ENCODE data around the gene DGKD. TPM values are rescaled to one million over a fixed set of nuclear protein-coding genes. Genes with fewer than 3 reads are reported as not detected.
A peak's percentile ranks its signal among the peaks of the same experiment; 100 is the strongest.

DGKD gene
- total RNA-seq, 1 donor from 2014 or later: 72.5 TPM

GRCh38 chr2:233361297-233361696 is 7.0 kb downstream of the DGKD start:
- Mint-ChIP-seq H3K27me3 (peaks cover 20% of the 10 kb centered on the region), H3K36me3 (peaks cover 26% of the 10 kb centered on the region), H3K4me3 (no peak overlapping the region), H3K9me3 (peaks cover 4% of the 10 kb centered on the region), H3K27ac (peak overlapping the region; percentile 52), H3K4me1 (ENCODE audit: unreplicated experiment) (peaks cover 17% of the 10 kb centered on the region)
- DNase-seq (ENCODE audit: extremely low spot score, unreplicated experiment): no peak
- no peak for TF ChIP-seq CTCF (conservative IDR thresholded peaks at IDR 0.05)

GRCh38 chr2:233362742-233363141 is 8.4 kb downstream of the DGKD start:
- TF ChIP-seq CTCF (conservative IDR thresholded peaks at IDR 0.05): no peak
- Mint-ChIP-seq H3K4me1 (ENCODE audit: unreplicated experiment) (peaks cover 8% of the 10 kb centered on the region), H3K27ac (no peak overlapping the region), H3K36me3 (peaks cover 27% of the 10 kb centered on the region), H3K4me3 (no peak overlapping the region), H3K27me3 (peaks cover 14% of the 10 kb centered on the region), H3K9me3 (peaks cover 4% of the 10 kb centered on the region)
- no peak for DNase-seq (ENCODE audit: extremely low spot score, unreplicated experiment)

GRCh38 chr2:233363744-233364235 is 9.5 kb downstream of the DGKD start:
- peaks cover 6% of the 10 kb centered on the region for H3K4me1 Mint-ChIP-seq (ENCODE audit: unreplicated experiment)

GRCh38 chr2:233365861-233366520 is 11.7 kb downstream of the DGKD start:
- Mint-ChIP-seq H3K27me3 (no peaks in the 10 kb centered on the region), H3K4me1 (ENCODE audit: unreplicated experiment) (peaks cover 9% of the 10 kb centered on the region), H3K9me3 (peaks cover 4% of the 10 kb centered on the region), H3K27ac (no peak overlapping the region), H3K36me3 (peaks cover 16% of the 10 kb centered on the region), H3K4me3 (no peak overlapping the region)
- no peak for TF ChIP-seq CTCF (conservative IDR thresholded peaks at IDR 0.05)
- no peak for DNase-seq (ENCODE audit: extremely low spot score, unreplicated experiment)

More at GRCh38 chr2:233363744-233364235, 9.5 kb downstream of the DGKD start:
- Mint-ChIP-seq H3K27me3 (peaks cover 8% of the 10 kb centered on the region), H3K4me3 (no peak overlapping the region), H3K36me3 (peaks cover 21% of the 10 kb centered on the region), H3K9me3 (peaks cover 4% of the 10 kb centered on the region), H3K27ac (no peak overlapping the region)
- no peak for DNase-seq (ENCODE audit: extremely low spot score, unreplicated experiment)
- no peak for TF ChIP-seq CTCF (conservative IDR thresholded peaks at IDR 0.05)

- no peak overlapping the region for H3K27ac Mint-ChIP-seq
- no peak for TF ChIP-seq CTCF (conservative IDR thresholded peaks at IDR 0.05)
- H3K4me1 Mint-ChIP-seq (ENCODE audit: unreplicated experiment): peaks cover 9% of the 10 kb centered on the region
- H3K27me3 Mint-ChIP-seq: no peaks in the 10 kb centered on the region
- no peak for DNase-seq (ENCODE audit: extremely low spot score, unreplicated experiment)
- peaks cover 4% of the 10 kb centered on the region for H3K9me3 Mint-ChIP-seq
- H3K4me3 Mint-ChIP-seq: no peak overlapping the region
- peaks cover 12% of the 10 kb centered on the region for H3K36me3 Mint-ChIP-seq
Observed at GRCh38 chr2:233367586-233367985, 13.3 kb downstream of the DGKD start.
